C4-2B (cell line): ENCODE data around the gene ETFA.

Experiments
- H3K27ac ChIP-seq: fragments of 450-650 bp; 2 replicates; pipeline ENCODE4 v1.5.1; 2017
- ZFX ChIP-seq: fragments of 450-650 bp; IDR thresholded peaks from 2 replicates; pipeline ENCODE4 v1.6.1; 2017
- TF ChIP-seq, protein P1 (sequence below): fragments of 450-650 bp; conservative IDR thresholded peaks from 2 replicates; pipeline ENCODE4 v1.5.1; 2017; ENCODE audit warnings: mild to moderate bottlenecking

The ETFA gene

DNA sequence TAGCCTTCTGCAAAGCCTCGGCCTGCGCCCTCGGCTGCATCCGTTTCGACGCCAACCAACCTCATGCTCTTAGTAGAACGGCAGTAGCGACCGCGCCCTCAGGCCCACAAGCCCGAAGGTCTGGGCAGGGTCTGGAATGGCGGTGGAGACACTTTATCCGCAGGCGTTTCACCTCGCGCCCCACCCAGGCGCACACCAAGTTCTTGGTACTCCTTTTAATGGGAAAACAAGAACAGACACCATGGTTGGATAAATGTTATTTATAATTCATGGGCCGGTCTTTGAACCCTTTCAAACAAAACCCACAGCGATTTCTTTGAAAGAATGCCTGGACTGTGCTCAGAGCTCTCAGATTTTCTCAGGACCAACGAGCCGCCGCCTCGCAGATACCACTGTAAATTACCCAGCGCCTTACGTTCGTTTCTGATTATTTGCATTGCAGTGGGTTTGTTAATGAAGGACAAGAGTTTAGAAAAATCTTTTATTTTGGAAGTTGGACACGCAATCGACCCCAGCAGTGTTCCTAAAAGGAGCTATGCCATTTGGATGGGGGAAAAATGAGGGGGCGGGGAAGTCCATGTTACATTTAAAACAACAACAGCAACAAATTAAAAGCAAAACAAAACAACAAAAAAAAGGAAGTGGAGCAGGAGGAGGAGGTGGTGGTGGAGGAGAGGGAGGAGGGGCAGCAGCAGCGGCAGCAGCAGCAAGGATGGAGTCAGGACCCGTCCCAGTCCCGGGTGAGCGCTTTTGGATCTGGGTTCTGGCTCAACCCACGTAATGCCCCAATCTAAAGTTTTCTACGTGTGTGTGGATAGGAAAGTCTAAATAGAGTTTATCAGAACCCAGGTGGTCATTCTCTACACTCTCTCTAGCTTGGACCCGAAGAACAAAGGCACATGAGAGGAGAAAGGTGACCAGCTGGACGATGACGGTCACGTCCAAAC is 24.3 kb upstream of the ETFA start:
- peak overlapping the region; percentile 75 for H3K27ac ChIP-seq
- no peak for TF ChIP-seq ZFX
- TF ChIP-seq, protein P1, sequence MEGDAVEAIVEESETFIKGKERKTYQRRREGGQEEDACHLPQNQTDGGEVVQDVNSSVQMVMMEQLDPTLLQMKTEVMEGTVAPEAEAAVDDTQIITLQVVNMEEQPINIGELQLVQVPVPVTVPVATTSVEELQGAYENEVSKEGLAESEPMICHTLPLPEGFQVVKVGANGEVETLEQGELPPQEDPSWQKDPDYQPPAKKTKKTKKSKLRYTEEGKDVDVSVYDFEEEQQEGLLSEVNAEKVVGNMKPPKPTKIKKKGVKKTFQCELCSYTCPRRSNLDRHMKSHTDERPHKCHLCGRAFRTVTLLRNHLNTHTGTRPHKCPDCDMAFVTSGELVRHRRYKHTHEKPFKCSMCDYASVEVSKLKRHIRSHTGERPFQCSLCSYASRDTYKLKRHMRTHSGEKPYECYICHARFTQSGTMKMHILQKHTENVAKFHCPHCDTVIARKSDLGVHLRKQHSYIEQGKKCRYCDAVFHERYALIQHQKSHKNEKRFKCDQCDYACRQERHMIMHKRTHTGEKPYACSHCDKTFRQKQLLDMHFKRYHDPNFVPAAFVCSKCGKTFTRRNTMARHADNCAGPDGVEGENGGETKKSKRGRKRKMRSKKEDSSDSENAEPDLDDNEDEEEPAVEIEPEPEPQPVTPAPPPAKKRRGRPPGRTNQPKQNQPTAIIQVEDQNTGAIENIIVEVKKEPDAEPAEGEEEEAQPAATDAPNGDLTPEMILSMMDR, result no peak

- no peak for TF ChIP-seq ZFX
- TF ChIP-seq, protein P1, result no peak
- peak overlapping the region; percentile 75; the same call in 1 of the 2 replicates for H3K27ac ChIP-seq
Measured at GRCh38 chr15:76334438-76335306, 23.4 kb upstream of the ETFA start.

DNA sequence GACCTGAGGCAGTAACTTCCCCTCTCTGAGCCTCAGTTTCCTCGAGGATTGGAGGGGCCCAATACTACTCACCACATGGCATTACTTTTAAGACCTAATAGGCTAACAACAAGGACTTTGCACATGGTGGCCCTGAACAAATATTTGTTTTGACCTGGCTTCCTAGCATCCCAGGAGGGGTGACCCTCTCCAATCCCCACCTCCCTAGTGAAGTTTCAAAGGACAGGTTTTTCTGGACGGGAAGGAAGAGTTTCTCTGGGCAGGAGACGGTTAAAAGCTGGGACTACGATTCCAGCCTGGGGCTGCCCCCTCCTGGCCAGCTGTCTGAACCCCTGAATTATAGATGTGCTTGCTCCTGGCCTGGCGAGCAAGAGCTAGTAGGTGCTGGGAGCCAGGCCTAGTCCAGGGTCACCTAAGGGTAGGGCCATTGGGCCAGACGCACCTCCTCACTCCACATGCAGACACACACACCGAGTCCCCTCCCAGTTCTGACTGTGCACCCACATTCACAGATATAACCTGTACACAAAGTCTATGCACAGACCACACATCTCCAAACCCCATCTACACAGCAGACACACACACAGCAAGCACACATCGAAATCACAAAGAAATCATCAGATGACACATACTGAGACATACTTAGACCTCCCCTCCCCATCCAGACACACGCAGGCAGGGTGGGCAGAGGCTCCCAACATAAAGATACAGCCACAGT is 22.6 kb upstream of the ETFA start:
- no peak overlapping the region for H3K27ac ChIP-seq
- TF ChIP-seq ZFX, result no peak
- TF ChIP-seq, protein P1, result no peak

- H3K27ac ChIP-seq, result no peak overlapping the region
- TF ChIP-seq, protein P1, result no peak
- no peak for TF ChIP-seq ZFX
Measured at GRCh38 chr15:76333309-76333708, 22.0 kb upstream of the ETFA start.

- TF ChIP-seq, protein P1, result no peak
- no peak for TF ChIP-seq ZFX
- H3K27ac ChIP-seq, result no peak overlapping the region
Measured at GRCh38 chr15:76332796-76333195, 21.5 kb upstream of the ETFA start.

DNA sequence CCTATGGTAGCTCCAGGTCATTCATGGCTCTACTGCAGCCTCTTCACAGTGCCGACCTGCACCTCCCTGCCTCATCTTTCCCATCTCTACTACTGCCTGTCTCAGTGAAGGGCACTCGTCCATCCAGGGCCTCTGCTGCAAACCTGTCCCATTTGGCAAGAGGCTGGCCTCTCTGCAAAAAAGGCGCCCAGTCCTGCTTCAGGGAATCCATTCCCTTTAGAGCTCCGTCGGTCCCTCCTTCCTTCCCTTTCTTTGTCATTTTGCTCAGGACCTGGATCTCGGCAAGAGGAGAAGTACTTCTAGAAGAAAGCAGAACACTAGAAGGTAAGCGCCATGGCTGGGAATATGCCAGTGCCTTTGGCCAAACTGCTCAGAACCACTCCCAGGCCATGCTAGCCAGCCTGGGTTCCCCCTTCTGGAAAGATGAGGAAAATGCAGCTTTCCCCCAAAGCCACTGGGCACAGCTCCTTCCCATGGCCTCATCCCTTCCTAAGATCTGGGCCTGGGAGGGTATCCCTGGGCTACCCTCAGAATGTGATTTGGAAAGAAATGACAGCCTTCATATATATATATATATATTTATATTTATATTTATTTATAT is 18.9 kb upstream of the ETFA start:
- TF ChIP-seq, protein P1, result peak; percentile 52; the same call in 1 of the 2 replicates
- TF ChIP-seq ZFX, result no peak

More for the DNA sequence above, 18.9 kb upstream of the ETFA start:
- H3K27ac ChIP-seq, result no peak overlapping the region
